IPS-NIHi7 (cell line): Measurements from ENCODE around the gene ABO.
"Not testable (repeated sequence)": the region's sequence is repeated elsewhere in the genome, so short reads cannot be mapped to it uniquely, and the experiment has no call there.

Experiments
- DNase-seq: peaks from one replicate; pipeline ENCODE4 v3.0.0; 2012; ENCODE audit warnings: mixed read lengths; ENCODE audit errors: extremely low spot score

ABO gene

DNA sequence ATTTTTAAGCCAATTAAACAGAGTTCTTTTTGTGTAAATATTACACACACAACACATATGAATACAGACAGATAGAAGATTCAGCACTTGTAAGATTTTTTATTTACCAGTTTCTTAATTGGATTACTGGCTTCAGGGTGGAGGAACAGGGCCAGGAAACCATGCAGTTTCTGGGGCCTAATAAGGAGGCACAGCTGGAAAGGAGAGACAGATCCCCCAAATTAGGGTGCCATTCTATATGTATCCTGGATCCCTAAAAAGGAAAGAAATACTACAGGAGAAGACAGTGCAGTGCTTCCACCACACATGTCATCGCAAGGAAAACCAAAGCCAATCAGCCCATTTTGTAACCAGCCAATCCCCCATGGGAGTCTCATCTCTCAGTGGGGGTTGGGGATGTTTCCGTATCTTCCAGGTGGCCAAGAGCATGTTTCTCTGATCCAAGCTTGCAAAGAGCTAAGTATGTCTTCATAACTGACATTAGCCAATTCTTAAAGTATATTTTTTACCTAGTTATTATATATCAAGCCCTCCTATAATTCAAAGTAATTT lies 15.8 kb upstream of the ABO start:
- DNase-seq = no peak

DNA sequence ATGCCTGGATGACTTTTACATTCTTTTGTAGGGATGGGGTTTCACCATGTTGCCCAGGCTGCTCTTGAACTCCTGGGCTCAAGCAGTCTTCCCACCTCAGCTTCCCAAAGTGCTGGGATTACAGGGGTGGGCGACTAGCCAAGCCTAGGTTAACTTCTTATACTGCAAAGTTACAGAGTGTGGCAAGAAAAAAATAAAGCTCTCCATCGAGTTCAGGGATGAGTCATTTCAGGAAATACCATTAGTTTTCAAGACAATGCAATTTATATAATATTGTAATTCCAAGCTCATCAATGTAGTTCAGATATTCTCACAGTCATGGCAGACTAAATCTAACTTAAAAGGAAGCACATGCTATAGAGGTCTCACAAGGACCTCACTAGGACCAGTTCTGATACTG lies 11.5 kb upstream of the ABO start:
- DNase-seq = no peak

DNA sequence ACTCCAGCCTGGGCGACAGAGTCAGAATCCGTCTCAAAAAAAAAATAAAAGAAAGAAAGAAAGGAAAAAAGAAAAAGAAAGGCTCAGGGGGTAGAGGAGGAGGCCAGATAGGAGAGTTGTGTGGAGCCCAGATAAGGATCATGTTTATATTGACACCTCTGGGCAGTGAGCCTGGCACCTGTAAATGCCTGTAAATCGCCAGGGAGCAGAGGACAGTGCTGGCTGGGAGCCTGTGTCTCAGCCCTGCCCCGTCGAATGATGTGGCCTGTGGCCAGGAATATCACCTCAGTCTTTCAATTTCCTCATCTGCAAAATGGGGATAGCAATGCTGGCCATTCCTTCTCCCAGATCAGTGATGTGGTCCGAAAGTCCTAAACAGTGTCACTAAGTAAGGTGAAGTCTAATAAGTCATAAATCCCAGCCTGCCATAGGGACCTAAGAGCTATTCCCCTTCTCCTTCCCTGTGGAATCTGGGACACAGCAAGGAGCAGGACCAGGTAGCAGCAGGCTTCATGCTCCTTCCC lies 10.3 kb upstream of the ABO start:
- DNase-seq = no peak

DNA sequence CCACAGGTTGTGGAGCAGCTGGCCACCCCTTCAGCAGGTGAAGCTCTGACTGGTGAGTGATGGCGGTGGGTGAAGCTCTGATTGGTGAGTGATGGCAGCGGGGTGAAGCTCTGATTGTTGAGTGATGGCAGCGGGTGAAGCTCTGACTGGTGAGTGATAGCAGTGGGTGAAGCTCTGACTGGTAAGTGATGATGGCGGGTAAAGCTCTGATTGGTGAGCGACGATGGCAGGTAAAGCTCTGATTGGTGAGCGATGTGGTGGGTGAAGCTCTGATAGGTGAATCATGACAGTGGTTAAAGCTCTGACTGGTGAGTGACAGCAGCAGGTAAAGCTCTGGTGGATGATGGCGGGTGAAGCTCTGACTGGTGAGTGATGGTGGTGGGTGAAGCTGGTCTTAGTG lies 9.4 kb upstream of the ABO start:
- DNase-seq = no peak

DNA sequence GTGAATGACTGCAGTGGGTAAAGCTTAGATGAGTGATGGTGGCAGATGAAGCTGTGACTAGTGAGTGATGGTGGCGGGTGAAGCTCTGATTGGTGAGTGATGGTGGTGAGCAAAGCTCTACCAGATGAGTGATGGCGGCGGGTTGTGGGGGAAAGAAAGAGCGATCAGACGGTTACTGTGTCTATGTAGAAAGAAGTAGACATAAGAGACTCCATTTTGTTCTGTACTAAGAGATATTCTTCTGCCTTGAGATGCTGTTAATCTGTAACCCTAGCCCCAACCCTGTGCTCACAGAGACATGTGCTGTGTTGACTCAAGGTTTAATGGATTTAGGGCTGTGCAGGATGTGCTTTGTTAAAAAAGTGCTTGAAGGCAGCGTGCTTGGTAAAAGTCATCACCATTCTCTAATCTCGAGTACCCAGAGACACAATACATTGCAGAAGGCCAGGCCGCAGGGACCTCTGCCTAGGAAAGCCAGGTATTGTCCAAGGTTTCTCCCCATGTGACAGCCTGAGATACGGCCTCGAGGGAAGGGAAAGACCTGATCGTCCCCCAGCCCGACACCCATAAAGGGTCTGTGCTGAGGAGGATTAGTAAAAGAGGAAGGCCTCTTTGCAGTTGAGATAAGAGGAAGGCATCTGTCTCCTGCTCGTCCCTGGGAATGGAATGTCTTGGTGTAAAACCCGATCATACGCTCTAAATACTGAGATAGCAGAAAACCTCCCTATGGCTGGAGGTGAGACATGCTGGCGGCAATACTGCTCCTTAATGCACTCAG lies 8.4 kb upstream of the ABO start:
- DNase-seq = not testable (repeated sequence)

DNA sequence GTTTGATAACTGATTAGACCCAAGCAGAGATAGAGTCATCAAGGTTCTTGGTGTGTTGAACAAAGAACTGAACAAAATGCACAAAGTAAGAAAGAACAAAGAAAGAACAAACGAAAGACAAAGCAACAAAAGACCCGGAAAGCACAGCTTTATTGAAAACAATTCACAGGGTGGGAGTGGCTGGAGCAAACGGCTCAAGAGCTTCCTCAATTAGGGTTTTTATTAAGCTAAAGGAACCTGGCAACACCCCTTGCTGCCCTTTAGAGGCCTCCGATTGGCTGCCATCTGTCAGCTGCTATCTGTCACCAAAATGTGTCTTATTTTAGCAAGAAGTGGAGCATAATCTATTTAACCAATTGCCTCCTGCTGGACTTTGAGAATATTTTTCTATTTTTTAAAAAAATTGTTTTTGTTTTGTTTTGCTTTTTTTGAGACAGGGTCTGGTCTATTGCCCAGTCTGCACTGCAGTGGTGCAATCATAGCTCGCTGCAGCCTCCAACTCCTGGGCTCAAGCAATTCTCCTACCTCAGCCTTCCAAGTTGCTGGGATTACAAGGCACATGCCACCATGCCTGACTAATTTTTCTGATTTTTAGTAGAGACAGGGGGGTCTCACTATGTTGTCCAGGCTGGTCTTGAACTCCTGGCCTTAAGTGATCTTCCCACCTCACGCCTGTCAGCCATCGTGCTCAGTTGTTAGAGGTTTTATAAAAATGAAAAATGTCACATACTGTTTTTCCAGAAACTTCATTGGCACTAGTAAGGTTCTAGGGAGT lies 7.7 kb upstream of the ABO start:
- DNase-seq = no peak

DNA sequence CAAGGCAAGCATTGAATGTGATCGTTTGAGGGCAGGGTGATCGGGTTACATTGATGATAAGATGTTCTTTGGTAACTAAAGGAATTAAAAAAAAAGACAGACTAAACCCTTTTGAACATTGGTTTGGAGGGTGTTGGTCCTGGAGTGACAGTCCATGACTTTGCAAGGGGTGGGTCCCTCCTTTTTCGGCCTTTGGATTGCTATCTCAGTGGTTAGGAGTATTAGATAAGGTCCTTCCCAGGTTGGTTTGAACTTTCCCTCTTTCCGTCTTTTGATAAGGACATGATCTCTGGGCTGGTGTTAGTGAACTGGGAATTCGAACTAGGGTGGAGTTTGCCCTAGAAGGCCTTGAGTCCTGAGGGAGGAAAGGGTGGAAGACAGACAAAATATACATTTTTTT lies 5.4 kb upstream of the ABO start:
- DNase-seq = no peak

DNA sequence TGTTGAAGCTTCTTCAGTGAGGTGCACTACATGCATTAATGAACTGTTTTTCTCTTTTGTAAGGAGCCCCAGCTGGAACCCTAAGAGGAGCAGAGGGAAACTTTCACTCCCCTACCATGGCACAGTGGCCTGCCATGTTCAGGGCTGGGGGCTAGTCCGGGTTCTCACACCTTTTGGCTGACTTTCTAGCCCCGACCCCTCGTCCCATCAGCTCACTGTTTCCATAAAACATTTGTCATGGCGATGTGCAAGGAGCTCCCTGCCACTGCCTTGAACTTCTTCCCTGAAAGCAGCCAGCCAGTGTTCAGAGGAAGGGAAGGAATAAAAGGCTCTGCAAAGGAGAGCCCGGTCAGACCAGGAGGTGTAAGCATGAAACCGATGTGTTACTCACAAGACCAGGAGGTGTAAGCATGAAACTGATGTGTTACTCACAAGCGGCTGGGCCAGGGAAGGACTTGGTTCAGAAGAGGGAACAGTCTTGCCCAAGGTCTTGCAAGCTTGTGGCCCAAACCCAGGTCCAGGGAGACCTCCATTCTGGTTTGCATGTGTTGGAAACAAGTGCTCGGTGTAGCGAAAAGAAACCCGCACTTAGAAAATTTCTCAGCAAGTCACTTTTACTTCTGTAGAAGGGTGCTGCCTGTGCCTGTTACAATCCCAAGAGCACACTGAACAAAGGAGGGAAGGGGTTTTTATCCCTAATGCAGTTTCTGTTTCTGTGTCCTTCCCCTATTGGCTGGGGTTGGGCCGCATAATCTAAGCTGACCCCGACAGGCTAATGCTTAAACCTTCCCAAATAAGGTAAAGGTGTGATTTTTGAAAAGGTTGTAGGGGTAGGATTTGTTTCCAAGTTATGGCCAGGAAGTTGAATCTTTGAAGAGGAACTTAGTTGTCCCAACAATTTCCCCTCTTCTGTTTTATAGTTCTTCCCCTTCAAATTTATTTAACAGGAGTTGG lies 3.4 kb upstream of the ABO start:
- DNase-seq = no peak

DNA sequence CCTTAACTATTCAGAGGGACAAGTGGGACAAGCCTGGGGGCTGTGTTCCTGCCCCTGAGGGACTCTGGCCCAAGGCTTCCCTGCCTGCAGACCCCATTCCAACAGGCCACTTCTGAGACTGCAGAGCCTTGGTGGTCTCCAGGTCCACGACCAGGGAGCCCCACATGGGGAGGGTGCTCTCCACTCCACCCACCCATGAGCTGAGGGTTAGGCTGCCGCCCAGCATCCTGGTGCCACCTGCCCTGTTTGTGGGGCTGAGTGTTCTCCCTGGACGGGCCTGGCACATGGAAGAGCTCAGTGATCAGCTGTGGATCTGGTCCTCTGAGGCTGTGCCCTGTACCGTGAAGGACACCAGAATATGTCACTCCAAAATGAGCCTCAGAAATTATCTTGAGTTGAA lies 2.5 kb upstream of the ABO start:
- no peak for DNase-seq

DNA sequence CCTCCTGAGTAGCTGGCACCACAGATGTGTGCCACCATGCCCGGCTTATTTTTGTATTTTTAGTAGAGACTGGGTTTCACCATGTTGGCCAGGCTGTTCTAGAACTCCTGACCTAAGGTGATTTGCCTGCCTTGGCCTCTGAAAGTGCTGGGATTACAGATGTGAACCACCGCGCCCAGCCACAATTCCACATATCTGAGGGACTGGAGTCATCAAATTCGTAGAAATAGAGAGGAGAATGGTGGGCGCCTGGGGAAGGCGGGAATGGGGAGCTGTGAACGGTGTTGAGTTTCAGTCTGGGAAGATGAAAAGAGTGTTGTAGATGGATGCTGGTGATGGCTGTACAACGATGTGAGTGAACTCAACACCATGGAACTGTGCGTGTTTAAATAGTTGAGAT lies 1.9 kb upstream of the ABO start:
- DNase-seq = no peak

DNA sequence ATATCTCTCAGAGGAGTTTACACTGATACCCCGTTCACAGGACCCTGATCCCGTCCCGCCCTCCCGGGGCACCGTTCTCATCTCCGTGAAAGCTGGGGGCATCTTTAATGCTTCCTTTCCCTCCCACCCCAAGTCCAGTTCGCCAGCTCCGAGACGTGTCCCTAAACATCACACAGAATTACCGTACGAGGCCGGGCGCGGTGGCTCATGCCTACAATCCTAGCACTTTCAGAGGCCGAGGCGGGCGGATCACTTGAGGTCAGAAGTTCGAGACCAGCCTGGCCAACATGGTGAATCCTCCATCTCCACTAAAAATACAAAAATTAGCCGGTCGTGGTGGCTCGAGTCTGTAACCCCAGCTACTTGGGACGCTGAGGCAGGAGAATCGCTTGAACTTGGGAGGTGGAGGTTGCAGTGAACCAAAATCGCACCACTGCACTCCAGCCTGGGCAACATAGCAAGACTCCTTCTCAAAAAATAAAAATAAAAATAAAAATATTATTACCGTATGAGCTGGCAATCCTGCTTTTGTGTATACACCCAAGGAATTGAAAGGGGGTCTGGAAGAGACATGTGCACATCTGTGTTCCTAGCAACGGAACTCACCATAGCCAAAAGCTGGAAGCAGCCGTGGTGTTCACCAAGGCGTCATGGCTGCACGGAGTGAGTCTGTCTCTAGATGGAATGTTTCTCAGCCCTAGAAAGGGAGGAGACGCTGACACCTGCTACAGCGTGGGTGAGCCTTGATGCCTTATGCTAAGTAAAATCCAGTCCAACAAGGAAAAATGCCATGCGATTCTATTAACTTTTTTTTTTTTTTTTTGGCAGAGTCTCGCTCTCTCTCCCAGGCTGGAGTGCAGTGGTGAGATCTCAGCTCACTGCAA lies 1.2 kb upstream of the ABO start:
- no peak for DNase-seq

DNA sequence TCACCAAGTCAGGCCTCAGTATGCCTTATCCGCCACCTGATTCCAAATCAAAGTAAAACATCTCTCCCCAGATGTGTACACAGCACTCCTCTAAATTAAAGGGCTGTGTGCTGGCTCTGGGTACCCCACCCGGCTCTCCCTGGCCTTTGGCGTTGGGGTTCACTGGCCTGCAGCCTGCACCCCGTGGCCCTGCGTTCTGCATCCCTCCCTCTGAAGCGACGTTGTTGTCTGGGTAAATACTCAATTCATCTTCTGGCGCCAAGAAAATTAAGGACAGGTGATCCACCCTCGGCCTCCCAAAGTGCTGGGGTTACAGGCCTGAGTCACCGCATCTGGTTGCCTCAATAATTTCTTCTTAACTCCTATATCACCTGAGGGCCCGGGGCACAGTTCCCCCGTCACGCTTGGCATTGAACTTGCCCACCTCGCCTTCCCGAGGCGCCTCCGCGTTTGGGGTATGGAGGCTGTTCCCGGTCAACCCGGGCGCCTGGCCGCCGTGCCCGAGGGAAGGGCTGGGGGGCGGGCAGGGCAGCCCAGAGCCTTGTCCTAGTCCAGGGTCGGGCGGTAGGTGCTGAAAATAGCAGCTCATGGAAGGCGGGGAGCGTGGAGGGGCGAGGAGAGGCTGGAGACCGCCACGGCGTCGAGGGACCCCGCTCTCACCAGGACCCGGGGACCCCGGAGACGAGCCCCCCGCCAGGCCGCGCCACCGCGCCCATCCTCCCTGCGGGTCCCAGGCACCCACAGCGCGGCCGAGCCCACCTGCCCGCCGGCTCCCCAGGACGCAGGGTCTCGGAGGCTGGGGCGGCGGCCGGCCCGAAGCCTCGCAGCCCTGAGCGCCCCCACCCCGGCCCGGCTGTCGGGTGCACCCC lies 531 bp downstream of the ABO start:
- peak; percentile 44 for DNase-seq

DNA sequence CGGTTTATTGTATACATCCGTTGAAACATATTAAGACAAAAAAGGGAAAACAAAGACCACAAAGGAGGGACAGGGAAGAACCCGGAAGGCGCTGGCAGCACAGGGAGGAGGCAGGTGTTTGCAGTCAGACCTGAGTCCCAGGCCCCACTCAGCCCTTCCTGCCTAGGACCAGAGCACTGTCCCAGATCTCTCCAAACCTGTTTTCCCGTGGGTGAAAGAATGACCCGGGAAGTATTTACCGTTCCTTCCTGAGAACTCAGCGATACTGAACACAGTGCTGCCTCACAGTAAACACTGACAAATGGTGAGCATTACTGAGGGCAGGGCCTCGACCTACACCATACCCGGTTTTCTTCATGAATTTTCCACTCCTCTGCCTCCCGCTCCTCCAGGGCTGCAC lies 1.2 kb downstream of the ABO start:
- no peak for DNase-seq

DNA sequence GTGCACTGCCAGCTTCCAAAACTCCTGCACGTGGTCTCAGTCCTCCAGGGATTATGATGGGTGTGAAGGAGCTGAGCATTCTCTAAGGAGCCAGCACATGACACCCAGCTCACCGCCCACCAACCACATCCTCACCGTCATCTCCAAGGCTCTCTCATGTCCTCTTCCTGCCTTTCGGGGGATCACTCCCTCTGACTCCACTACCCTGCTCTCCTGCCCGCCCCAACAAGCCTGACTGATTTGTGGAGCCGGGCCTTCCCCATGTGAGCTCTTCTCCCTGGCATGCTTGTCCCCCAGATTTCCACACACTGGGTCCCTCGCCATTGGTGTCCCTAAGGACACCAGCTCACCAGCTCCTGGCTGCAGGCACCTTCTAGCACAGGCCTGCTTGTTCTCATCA lies 1.9 kb downstream of the ABO start:
- DNase-seq = no peak

DNA sequence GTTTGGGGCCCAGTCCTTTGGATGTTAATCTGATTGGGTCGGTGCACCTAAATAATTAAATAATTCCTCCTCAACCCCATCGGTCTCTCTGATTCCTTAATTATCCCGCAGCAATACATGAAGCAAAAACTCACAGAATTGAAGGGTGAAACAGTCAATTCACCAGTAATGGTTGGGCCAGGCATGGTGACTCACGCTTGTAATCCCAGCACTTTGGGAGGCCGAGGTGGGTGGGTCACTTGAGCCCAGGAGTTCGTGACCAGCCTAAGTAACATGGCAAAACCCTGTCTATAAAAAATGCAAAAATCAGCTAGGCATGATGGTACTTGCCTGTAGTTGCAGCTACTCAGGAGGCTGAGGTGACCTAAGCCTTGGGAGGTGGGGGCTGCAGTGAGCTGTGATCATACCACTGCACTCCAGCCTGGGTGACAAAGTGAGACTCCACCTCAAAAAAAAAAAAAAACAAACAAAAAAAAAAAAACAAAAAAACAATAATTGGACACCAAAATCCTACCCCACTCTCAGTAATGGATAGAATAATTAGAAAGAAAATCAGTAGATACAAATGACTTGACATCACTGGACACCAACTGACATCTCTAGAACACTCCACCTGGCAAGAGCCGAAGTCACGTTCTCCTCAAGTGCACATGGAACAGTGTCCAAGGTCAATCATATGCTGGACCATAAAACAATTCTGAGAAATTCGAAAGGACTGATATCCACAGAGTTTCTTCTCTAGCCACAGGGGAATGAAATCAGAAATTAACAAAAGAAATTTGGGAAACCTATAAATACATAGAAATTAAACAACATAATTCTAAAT lies 5.3 kb downstream of the ABO start:
- DNase-seq = no peak

DNA sequence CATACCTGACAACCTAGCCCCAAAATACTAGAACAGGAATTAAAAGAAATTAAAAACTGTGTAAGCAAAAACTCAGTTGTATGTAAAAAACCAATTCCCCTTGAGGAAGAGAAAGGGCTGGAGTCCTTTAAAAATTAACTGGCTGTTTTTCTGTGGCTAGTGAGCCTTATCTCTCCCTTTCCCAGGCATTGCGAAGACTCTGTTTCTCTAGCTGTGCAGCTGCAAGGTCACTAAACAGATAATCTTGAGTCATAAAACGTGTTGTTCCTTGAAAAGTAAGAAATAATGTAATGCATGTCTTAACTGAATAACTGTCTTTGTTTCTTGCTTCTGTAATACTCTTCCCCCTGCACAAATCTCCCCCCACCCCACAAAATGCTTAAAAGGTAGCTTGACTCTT lies 5.9 kb downstream of the ABO start:
- not testable (repeated sequence) for DNase-seq

DNA sequence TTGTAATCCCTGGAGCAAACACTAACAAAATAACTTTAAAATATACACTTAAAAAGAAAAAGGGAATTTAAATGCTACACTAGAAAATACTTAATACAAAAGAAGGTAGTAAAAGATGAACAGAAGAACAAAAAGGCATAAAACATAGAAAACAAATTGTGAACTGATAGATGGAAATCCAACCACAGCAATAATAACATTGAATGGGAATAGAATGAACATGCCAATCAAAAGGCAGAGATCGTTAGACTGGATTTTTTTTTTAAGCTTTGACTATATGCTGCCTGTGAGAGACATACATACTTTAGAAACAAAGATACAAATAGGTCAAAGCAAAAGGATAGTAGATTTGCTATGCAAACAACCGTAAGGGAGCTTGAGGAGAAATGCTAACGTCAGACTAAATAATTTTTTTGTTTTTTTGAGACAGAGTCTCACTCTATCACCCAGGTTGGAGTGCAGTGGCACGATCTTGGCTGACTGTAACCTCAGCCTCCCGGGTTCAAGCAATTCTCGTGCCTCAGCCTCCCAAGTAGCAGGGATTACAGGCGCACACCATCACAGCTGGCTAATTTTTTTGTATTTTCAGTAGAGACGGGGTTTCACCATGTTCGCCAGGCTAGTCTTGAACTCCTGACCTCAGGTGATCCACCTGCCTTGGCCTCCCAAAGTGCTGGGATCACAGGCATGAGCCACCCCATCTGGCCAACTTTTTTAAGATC lies 6.5 kb downstream of the ABO start:
- no peak for DNase-seq

DNA sequence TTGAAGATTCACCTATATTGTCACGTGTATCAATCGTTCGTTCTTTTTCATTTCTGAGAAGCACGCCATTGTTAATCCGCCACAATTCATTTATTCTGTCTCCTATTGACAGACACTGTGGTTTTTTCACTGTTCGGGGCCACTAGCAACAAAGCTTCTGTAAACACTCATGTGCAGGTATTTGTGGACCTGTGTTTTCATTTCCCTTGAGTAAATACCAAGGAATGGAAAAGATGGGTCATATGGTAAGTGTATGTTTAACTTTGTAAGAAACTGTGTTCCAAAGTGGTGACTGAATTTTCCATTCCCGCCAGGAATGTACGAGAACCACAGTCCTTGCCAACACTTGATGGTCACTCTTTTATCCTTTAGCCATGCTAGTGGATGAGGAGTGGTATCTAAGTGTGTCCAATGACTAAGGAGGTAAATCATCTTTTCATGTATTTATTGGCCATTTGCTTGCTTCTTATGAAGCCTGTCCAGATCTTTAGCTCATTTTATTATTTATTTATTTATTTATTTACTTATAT lies 10.7 kb downstream of the ABO start:
- no peak for DNase-seq
